DMS53 (cell line): ENCODE data around the gene ZC3H12D.

Experiments
- DNase-seq: peaks from one replicate; lab custom pipeline; 2025; lab: John Stamatoyannopoulos, UW

The ZC3H12D gene

GRCh38 chr6:149443411-149444181 lies 41.2 kb downstream of the ZC3H12D start:
- no peak for DNase-seq

GRCh38 chr6:149441740-149442139 lies 43.1 kb downstream of the ZC3H12D start:
- no peak for DNase-seq

GRCh38 chr6:149440735-149441671 lies 43.8 kb downstream of the ZC3H12D start:
- DNase-seq, result peak; percentile 11

GRCh38 chr6:149439626-149440025 lies 45.2 kb downstream of the ZC3H12D start:
- no peak for DNase-seq

GRCh38 chr6:149438855-149439254 lies 46.0 kb downstream of the ZC3H12D start:
- DNase-seq, result no peak

GRCh38 chr6:149437212-149437611 lies 47.6 kb downstream of the ZC3H12D start:
- DNase-seq, result no peak

- no peak for DNase-seq
Observed at GRCh38 chr6:149436647-149437046, 48.2 kb downstream of the ZC3H12D start.

GRCh38 chr6:149435919-149436586 lies 48.8 kb downstream of the ZC3H12D start:
- no peak for DNase-seq

- DNase-seq, result no peak
Observed at GRCh38 chr6:149433881-149434280, 50.9 kb downstream of the ZC3H12D start.

GRCh38 chr6:149433405-149433804 lies 51.4 kb downstream of the ZC3H12D start:
- no peak for DNase-seq

- peak; percentile 87 for DNase-seq
Observed at GRCh38 chr6:149431905-149432775, 52.7 kb downstream of the ZC3H12D start.

GRCh38 chr6:149429427-149430360 lies 55.1 kb downstream of the ZC3H12D start:
- no peak for DNase-seq

- no peak for DNase-seq
Observed at GRCh38 chr6:149428606-149429005, 56.2 kb downstream of the ZC3H12D start.

- no peak for DNase-seq
Observed at GRCh38 chr6:149425754-149426153, 59.1 kb downstream of the ZC3H12D start.

GRCh38 chr6:149425224-149425623 lies 59.6 kb downstream of the ZC3H12D start:
- no peak for DNase-seq

- no peak for DNase-seq
Observed at GRCh38 chr6:149423964-149424440, 60.8 kb downstream of the ZC3H12D start.

GRCh38 chr6:149422581-149422980 lies 62.2 kb downstream of the ZC3H12D start:
- no peak for DNase-seq

- DNase-seq, result no peak
Observed at GRCh38 chr6:149421132-149421531, 63.7 kb downstream of the ZC3H12D start.

- no peak for DNase-seq
Observed at GRCh38 chr6:149419696-149420404, 65.0 kb downstream of the ZC3H12D start.
